Measurements from ENCODE around the gene TRAPPC12.
A peak's percentile ranks its signal among the peaks of the same experiment; 100 is the strongest.

Gene TRAPPC12

GRCh38 chr2:3482363-3482821, 102.9 kb downstream of the TRAPPC12 start:
- no peak for DNase-seq (ENCODE audit: low read depth)
- no peak overlapping the region for H3K4me3 ChIP-seq (ENCODE audit: low read length)
- TF ChIP-seq, protein P1, sequence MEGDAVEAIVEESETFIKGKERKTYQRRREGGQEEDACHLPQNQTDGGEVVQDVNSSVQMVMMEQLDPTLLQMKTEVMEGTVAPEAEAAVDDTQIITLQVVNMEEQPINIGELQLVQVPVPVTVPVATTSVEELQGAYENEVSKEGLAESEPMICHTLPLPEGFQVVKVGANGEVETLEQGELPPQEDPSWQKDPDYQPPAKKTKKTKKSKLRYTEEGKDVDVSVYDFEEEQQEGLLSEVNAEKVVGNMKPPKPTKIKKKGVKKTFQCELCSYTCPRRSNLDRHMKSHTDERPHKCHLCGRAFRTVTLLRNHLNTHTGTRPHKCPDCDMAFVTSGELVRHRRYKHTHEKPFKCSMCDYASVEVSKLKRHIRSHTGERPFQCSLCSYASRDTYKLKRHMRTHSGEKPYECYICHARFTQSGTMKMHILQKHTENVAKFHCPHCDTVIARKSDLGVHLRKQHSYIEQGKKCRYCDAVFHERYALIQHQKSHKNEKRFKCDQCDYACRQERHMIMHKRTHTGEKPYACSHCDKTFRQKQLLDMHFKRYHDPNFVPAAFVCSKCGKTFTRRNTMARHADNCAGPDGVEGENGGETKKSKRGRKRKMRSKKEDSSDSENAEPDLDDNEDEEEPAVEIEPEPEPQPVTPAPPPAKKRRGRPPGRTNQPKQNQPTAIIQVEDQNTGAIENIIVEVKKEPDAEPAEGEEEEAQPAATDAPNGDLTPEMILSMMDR (conservative IDR thresholded peaks at IDR 0.05; ENCODE audit: low read length) = no peak

- TF ChIP-seq, protein P1 (conservative IDR thresholded peaks at IDR 0.05; ENCODE audit: low read length) = no peak
- peak; percentile 29 for DNase-seq (ENCODE audit: low read depth)
- H3K4me3 ChIP-seq (ENCODE audit: low read length) = no peak overlapping the region
Observed at GRCh38 chr2:3483227-3483985, 103.9 kb downstream of the TRAPPC12 start.

DNA sequence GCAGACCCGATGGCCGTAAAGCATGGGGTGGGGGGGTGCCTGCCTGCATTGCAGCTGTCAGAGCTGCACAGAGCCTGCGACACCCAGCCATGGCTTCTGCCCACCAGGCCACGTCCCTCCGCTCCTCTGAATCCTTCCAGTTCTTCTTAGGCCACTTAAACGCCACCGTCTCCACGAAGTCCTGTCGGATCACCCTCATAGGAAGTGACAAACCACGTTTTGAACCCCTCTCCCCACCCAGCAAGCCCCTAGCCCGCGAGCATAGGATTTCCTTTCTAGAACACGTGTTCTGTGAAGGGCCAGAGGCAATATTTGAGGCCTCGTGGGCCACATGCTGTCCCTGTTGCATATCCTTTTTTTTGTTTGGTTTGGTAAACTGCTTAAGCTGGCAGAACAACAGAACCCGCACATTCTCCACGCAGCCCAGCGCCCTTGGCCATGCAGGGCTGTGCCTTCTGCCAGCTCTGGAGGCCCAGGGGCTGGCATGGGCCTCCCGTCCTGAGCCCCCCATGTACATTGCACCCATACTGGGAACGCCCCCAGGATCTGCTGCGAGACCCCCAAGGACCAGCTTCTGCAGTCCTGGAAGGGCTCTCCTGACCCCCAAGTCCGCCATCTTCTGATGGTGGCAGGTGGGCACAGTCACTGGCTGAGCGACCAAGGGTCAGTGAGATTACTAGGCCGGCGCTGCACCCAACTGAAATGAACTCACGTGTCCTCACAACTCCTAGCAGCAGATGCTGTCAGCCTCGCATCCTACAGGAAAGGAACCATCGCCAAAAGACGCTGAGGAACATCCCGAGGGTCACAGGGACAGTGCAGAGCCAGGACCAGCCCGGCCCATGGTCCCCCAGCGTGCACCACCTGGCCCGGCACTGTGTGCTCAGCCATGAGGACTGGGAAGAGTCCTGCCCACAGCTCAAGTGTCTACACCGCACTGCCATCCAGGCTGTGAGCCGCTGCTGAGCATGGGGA, 104.8 kb downstream of the TRAPPC12 start:
- no peak for DNase-seq (ENCODE audit: low read depth)
- TF ChIP-seq, protein P1 (conservative IDR thresholded peaks at IDR 0.05; ENCODE audit: low read length) = no peak
- no peak overlapping the region for H3K4me3 ChIP-seq (ENCODE audit: low read length)

GRCh38 chr2:3485166-3485565, 105.7 kb downstream of the TRAPPC12 start:
- no peak overlapping the region for H3K4me3 ChIP-seq (ENCODE audit: low read length)
- TF ChIP-seq, protein P1 (conservative IDR thresholded peaks at IDR 0.05; ENCODE audit: low read length) = no peak
- no peak for DNase-seq (ENCODE audit: low read depth)

- no peak overlapping the region for H3K4me3 ChIP-seq (ENCODE audit: low read length)
- TF ChIP-seq, protein P1 (conservative IDR thresholded peaks at IDR 0.05; ENCODE audit: low read length) = no peak
- no peak for DNase-seq (ENCODE audit: low read depth)
Observed at GRCh38 chr2:3486047-3487027, 106.8 kb downstream of the TRAPPC12 start.

GRCh38 chr2:3487028-3487425, 107.5 kb downstream of the TRAPPC12 start:
- TF ChIP-seq, protein P1 (conservative IDR thresholded peaks at IDR 0.05; ENCODE audit: low read length) = no peak
- H3K4me3 ChIP-seq (ENCODE audit: low read length) = no peak overlapping the region
- no peak for DNase-seq (ENCODE audit: low read depth)

Measured in AG10803 (cell line).